Dermis microvascular lymphatic vessel endothelial cell (primary cell): ENCODE results near the gene STK11IP. TPM values are rescaled to one million over a fixed set of nuclear protein-coding genes. Genes with fewer than 3 reads are reported as not detected.
"Not testable (repeated sequence)": the region's sequence is repeated elsewhere in the genome, so short reads cannot be mapped to it uniquely, and the experiment has no call there.

Source experiments
- DNase-seq, 2 donors: peaks; one replicate each; pipeline versions ENCODE4 v3.0.0 to v3.0.0-alpha.2; 2010; ENCODE audit warnings: low read depth in 2 of 2
- total RNA-seq: library from RNA; depleted of rRNA; stranded (reverse); fragments of >200 nt; gene quantifications from 2 replicates; pipeline ENCODE4 v1.2.1, GENCODE V29; 2014

The STK11IP gene
- total RNA-seq, 1 donor from 2014 or later, result 9.4 TPM

DNA sequence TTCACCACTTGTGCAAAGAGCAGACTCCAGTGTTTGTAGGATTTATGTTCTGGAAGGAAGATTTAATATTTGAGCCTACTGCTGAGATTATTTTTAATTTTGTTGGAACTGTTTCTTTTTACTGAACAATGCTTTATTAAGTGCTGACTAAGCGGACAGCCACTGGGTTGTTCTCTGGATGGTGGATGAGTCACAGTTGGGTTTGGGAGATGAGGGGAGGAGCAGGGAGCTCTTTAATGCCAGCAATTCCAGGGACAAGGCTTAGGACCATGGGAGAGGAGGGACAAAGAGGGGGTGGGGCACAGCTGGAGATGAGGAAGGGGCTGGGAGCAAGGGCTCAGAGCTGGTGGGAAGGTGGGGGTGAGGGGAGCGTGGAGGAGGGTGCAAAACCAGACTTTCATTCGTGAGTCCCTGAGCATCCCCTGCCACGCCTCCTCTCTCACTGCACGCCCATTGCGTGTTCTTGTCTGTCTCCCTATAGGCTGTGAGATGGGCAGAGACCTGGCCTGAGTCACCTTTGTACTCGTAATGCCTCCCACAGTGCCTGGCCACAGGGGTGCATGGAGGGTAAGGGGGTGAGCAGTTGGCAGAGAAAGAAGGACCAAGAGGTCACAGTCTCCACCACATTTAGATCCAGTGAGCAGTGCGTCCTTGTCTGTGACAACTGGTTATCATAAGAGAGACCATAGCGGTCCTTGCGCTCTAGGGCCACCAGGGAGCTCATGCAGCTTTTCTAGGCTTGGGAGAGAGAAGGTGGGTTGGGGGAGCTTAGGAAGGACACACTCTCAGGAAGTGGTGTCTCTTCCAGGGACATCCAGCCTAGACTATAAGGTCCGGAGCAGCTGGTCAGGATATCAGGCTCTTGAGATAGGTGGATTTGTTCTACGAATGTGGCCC lies 48.2 kb downstream of the STK11IP start:
- peak in 1 of 2 donors; percentile 17 for DNase-seq

GRCh38 chr2:219648176-219648575 lies 50.5 kb downstream of the STK11IP start:
- DNase-seq, result no peak

DNA sequence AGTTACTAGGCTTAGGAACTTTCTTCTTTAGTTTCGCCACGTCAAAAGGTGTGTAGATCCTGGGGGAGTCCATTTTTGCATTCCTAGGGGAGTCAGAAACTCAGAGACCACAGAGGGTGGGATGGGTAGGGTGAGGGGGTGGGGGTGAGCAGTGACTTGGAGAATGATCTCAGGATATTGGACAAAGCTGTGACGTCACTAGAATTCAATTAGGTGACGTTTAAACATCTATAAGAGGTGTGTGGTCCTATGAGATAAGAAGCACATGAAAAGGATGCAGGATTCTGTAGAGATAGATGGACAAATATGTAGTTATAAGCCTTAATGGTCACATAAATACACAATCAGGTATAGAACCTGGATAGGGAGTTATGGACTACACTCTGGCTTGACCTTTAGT lies 51.3 kb downstream of the STK11IP start:
- no peak for DNase-seq

- DNase-seq, result no peak
Measured at GRCh38 chr2:219650426-219651248, 53.0 kb downstream of the STK11IP start.

DNA sequence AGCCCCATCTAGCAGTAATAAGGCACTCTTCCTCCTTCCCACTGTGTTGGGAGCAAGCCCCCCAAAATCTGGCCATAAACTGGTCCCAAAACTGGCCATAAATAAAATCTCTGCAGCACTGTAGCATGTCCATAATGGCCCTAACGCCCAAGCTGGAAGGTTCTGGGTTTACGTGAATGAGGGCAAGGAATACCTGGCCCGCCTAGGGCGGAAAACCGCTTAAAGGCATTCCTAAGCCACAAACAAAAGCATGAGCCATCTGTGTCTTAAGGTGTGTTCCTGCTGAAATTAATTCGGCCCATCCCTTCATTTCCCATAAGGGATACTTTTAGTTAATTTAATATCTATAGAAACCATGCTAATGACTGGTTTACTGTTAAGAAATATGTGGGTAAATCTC lies 54.0 kb downstream of the STK11IP start:
- DNase-seq, result not testable (repeated sequence)

DNA sequence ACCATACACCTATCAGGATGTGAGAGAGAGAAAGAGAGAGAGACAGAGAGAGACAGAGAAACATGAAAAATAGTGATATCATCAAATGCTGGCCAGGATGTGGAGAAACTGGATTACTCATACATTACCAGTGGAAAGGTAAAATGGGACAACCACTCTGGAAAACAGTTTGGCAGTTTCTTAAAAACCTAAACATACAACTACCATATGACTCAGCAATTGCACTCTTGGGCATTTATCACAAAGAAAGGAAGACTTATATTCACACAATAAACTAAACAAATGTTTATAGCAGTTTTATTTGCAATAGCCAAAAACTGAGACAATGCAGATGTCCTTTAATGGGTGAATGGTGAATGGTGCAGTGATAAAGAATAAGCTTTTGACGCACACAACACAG lies 58.9 kb downstream of the STK11IP start:
- no peak for DNase-seq

- no peak for DNase-seq
Measured at GRCh38 chr2:219658196-219658846, 60.7 kb downstream of the STK11IP start.

DNA sequence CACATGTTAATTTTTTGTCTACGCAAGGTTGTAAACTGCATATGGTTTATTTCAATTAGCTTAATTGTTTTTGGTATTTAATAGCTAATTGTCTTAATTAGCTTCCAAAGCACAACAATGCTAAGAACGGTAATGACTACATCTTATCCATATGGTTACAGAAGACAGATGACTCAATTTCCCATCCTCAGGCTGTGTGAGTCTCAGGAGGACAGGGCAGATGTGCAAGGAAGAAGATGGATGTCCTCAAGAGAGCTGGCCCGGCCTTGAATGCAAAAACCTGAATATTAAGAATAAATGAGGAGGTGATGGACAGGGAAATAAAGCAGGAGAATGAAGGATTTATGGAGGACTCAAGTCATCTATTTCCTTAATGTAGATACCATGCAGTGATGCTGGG lies 61.2 kb downstream of the STK11IP start:
- DNase-seq, result no peak

GRCh38 chr2:219661197-219661954 lies 63.7 kb downstream of the STK11IP start:
- DNase-seq, result no peak

- no peak for DNase-seq
Measured at GRCh38 chr2:219661955-219662395, 64.3 kb downstream of the STK11IP start.

GRCh38 chr2:219662566-219662965 lies 64.9 kb downstream of the STK11IP start:
- no peak for DNase-seq

DNA sequence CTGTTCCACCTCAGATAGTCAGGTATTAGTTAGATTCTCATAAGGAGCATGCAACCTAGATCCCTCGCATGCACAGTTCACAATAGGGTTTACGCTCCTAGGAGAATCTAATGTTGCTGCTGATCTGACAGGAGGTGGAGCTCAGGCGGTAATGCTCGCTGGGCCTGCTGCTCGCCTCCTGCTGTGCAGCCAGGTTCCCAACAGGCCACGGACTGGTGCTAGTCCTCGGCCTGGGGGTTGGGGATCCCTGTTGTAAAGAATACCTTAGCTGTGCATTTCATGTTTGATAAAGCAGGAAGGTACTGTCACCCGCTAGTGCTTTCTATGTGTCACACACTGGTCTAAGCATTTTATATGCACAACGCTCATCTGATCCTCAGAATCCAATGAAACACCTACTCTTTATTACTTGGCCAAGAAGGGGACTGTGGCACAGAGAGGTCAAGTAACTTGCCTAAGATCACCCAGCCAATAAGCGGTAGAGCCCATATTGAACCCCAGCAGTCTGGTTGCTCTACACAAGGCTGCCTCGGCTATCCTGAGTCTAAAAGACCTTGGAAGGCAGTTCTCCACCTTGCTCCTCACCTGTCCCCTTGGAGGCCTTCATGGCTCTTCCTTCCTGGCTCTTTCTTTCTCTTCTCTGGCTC lies 65.6 kb downstream of the STK11IP start:
- DNase-seq, result no peak

GRCh38 chr2:219664041-219664440 lies 66.4 kb downstream of the STK11IP start:
- no peak for DNase-seq

- no peak for DNase-seq
Measured at GRCh38 chr2:219664944-219665343, 67.3 kb downstream of the STK11IP start.

DNA sequence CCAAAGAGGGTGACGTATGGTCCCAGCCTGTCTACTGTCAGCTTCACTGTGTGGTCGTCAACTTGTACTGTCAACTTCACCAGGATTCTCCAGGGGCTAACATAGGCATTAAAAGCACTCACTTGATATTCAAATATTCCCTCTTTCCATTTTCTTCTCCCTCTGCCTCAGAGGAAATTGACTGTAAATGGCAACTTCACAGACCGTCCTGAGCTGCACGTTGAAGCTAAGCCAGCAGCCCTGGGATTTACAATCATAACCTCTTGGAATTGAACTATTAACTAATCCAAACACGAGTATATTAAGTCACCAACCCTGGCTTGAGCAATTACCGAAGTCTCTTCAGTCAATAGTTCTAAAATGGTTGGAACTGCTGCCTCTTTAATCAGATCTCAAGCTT lies 68.3 kb downstream of the STK11IP start:
- no peak for DNase-seq

Other genes with a start within 250 kb of the STK11IP start
- 53.1 and 69.5 TPM in 2 replicates for gene DNPEP, start 209.9 kb upstream of the STK11IP start, total RNA-seq
- gene DES, start 179.5 kb upstream of the STK11IP start, total RNA-seq, result not detected in 2 replicates
- gene SPEG, start 163.0 kb upstream of the STK11IP start, total RNA-seq, result under 0.01 TPM in 1 of 2 replicates, not detected in the other
- 22.2 and 28.7 TPM in 2 replicates for gene GMPPA, start 99.0 kb upstream of the STK11IP start, total RNA-seq
- gene ASIC4, start 83.4 kb upstream of the STK11IP start, total RNA-seq, result not detected in 2 replicates
- gene CHPF, start 54.0 kb upstream of the STK11IP start, total RNA-seq, result 0.26 and 0.89 TPM in 2 replicates
- not detected in 2 replicates for gene TMEM198, start 53.8 kb upstream of the STK11IP start, total RNA-seq
- 17.2 and 40.8 TPM in 2 replicates for gene OBSL1, start 26.3 kb upstream of the STK11IP start, total RNA-seq
- under 0.01 TPM in 1 of 2 replicates, not detected in the other for gene INHA, start 25.5 kb upstream of the STK11IP start, total RNA-seq
- gene SLC4A3, start 29.8 kb downstream of the STK11IP start, total RNA-seq, result 0.13 and 0.25 TPM in 2 replicates